ENCODE results near the gene TMEM154. TPM values are rescaled to one million over a fixed set of nuclear protein-coding genes. Genes with fewer than 3 reads are reported as not detected.

Gene TMEM154
- total and polyA plus RNA-seq, 4 donors: 1.6 to 18.9 (median 8.5) TPM

- no peaks in the 10 kb centered on the region for H3K9me3 ChIP-seq (ENCODE audit: control insufficient read depth in 4 of 4, insufficient read depth in 3 of 4, low read length in 3 of 4)
- no peaks in the 10 kb centered on the region for H3K27me3 ChIP-seq (ENCODE audit: control insufficient read depth in 3 of 3, insufficient read depth in 3 of 3, low read length in 2 of 3)
- H3K9ac ChIP-seq (ENCODE audit: insufficient read depth in 1 of 2, low read length in 2 of 2): no peak overlapping the region
- H3K4me3 ChIP-seq: no peak overlapping the region
- TF ChIP-seq CTCF (IDR thresholded peaks at IDR 0.05; ENCODE audit: control extremely low read depth, extremely low read depth): no peak
- H3K36me3 ChIP-seq (ENCODE audit: control insufficient read depth in 4 of 4, insufficient read depth in 4 of 4, low read length in 4 of 4): no peaks in the 10 kb centered on the region
- WGBS, 2 donors: 89 to 90% methylated on average over 11 of the region's 11 CpGs
- DNase-seq: no peak
- H3K27ac ChIP-seq (ENCODE audit: low read depth in 1 of 2, low read length in 1 of 2): no peak overlapping the region
- ATAC-seq (ENCODE audit: insufficient read depth, low FRiP score): no peak
- H3K4me1 ChIP-seq (ENCODE audit: control insufficient read depth in 5 of 5, insufficient read depth in 5 of 5, low read length in 5 of 5): no peaks in the 10 kb centered on the region
These were observed 11.3 kb downstream of the TMEM154 start for GRCh38 chr4:152668338-152668964.

GRCh38 chr4:152667781-152668180, 12.0 kb downstream of the TMEM154 start:
- no peak for TF ChIP-seq CTCF (IDR thresholded peaks at IDR 0.05; ENCODE audit: control extremely low read depth, extremely low read depth)
- Histone ChIP-seq H3K9ac (ENCODE audit: insufficient read depth in 1 of 2, low read length in 2 of 2) (no peak overlapping the region), H3K36me3 (ENCODE audit: control insufficient read depth in 4 of 4, insufficient read depth in 4 of 4, low read length in 4 of 4) (no peaks in the 10 kb centered on the region), H3K27me3 (ENCODE audit: control insufficient read depth in 3 of 3, insufficient read depth in 3 of 3, low read length in 2 of 3) (no peaks in the 10 kb centered on the region), H3K27ac (ENCODE audit: low read depth in 1 of 2, low read length in 1 of 2) (no peak overlapping the region), H3K9me3 (ENCODE audit: control insufficient read depth in 4 of 4, insufficient read depth in 3 of 4, low read length in 3 of 4) (no peaks in the 10 kb centered on the region), H3K4me3 (no peak overlapping the region), H3K4me1 (ENCODE audit: control insufficient read depth in 5 of 5, insufficient read depth in 5 of 5, low read length in 5 of 5) (no peaks in the 10 kb centered on the region)
- 88 to 89% methylated on average over 3 of the region's 3 CpGs for WGBS, 2 donors
- DNase-seq: no peak
- no peak for ATAC-seq (ENCODE audit: insufficient read depth, low FRiP score)

DNA sequence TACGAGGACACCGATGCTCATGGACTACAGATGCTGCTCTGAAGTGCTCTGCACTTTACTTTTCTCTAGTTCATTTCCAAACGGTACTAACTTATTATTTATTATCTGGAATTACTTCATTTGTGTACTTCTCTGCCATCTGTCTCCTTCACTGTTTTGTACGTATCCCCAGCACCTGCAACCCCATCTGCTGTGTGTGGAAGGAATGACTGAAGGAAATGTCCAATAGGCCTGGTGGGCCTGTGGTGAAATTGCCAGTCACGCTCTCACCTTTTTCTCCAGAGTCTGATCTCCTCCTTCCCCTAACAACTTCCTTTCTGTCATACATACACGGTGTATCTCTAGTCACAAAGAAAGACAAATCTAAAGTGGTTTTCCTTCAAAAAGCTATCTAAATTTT, 12.9 kb downstream of the TMEM154 start:
- H3K4me1 ChIP-seq (ENCODE audit: control insufficient read depth in 5 of 5, insufficient read depth in 5 of 5, low read length in 5 of 5): no peaks in the 10 kb centered on the region
- WGBS, 2 donors: 73 to 80% methylated on average over 6 of the region's 6 CpGs
- no peak overlapping the region for H3K9ac ChIP-seq (ENCODE audit: insufficient read depth in 1 of 2, low read length in 2 of 2)
- no peak overlapping the region for H3K4me3 ChIP-seq
- H3K27ac ChIP-seq (ENCODE audit: low read depth in 1 of 2, low read length in 1 of 2): no peak overlapping the region
- ATAC-seq (ENCODE audit: insufficient read depth, low FRiP score): no peak
- DNase-seq: no peak
- TF ChIP-seq CTCF (IDR thresholded peaks at IDR 0.05; ENCODE audit: control extremely low read depth, extremely low read depth): no peak
- H3K27me3 ChIP-seq (ENCODE audit: control insufficient read depth in 3 of 3, insufficient read depth in 3 of 3, low read length in 2 of 3): no peaks in the 10 kb centered on the region
- H3K36me3 ChIP-seq (ENCODE audit: control insufficient read depth in 4 of 4, insufficient read depth in 4 of 4, low read length in 4 of 4): no peaks in the 10 kb centered on the region
- H3K9me3 ChIP-seq (ENCODE audit: control insufficient read depth in 4 of 4, insufficient read depth in 3 of 4, low read length in 3 of 4): no peaks in the 10 kb centered on the region

Data from lung (tissue), 12 donors.